ENCODE measurements around the gene NUP93.

DNA sequence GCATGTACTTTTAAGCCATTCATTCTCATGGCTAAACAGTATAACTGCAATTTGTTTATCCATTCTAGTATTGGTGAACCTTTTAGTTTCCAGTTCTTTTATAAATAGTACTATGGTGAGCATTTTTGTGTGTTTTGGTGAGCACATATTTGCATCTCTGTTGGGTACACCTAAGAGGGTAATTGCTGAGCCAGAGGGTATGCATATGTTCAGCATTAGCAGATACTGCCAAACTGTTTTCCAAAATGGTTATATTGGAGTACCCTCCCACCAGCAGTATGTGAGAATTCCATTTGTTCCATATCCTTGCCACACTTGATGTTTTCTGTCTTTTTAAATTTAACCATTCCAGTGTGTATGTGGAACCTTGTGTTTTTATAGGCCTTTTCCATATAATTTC lies 81.0 kb downstream of the NUP93 start:
- TF ChIP-seq, protein P1, sequence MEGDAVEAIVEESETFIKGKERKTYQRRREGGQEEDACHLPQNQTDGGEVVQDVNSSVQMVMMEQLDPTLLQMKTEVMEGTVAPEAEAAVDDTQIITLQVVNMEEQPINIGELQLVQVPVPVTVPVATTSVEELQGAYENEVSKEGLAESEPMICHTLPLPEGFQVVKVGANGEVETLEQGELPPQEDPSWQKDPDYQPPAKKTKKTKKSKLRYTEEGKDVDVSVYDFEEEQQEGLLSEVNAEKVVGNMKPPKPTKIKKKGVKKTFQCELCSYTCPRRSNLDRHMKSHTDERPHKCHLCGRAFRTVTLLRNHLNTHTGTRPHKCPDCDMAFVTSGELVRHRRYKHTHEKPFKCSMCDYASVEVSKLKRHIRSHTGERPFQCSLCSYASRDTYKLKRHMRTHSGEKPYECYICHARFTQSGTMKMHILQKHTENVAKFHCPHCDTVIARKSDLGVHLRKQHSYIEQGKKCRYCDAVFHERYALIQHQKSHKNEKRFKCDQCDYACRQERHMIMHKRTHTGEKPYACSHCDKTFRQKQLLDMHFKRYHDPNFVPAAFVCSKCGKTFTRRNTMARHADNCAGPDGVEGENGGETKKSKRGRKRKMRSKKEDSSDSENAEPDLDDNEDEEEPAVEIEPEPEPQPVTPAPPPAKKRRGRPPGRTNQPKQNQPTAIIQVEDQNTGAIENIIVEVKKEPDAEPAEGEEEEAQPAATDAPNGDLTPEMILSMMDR (IDR thresholded peaks at IDR 0.05) = no peak
- TF ChIP-seq POLR2A (IDR thresholded peaks at IDR 0.05; ENCODE audit: low read length) (no peak), REST (IDR thresholded peaks at IDR 0.05) (no peak), FOSL2 (IDR thresholded peaks at IDR 0.05) (no peak), FOSL2 (CRISPR knock-in tag; IDR thresholded peaks at IDR 0.05) (no peak), CEBPB (IDR thresholded peaks at IDR 0.05) (no peak), USF2 (IDR thresholded peaks at IDR 0.05) (no peak), MAFK (IDR thresholded peaks at IDR 0.05; ENCODE audit: partially characterized antibody) (no peak), MYC (IDR thresholded peaks at IDR 0.05; ENCODE audit: borderline replicate concordance, low read length) (no peak), RAD21 (conservative IDR thresholded peaks at IDR 0.05 in 1 of 2, IDR thresholded peaks at IDR 0.05 in 1 of 2) (no peak), HDAC2 (IDR thresholded peaks at IDR 0.05) (no peak), POLR2AphosphoS2 (conservative IDR thresholded peaks at IDR 0.05; ENCODE audit: low read length) (no peak), EP300 (IDR thresholded peaks at IDR 0.05) (no peak), ZSCAN20 (CRISPR knock-in tag; IDR thresholded peaks at IDR 0.05) (no peak)
- TF ChIP-seq, protein P2, sequence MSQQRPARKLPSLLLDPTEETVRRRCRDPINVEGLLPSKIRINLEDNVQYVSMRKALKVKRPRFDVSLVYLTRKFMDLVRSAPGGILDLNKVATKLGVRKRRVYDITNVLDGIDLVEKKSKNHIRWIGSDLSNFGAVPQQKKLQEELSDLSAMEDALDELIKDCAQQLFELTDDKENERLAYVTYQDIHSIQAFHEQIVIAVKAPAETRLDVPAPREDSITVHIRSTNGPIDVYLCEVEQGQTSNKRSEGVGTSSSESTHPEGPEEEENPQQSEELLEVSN (IDR thresholded peaks at IDR 0.05; ENCODE audit: borderline replicate concordance, low read depth) = no peak
